Stimulated activated naive CD4-positive, alpha-beta T cell (primary cell): ENCODE measurements around the gene TMCO4.
A peak's percentile ranks its signal among the peaks of the same experiment; 100 is the strongest.
"Not testable (repeated sequence)": the region's sequence is repeated elsewhere in the genome, so short reads cannot be mapped to it uniquely, and the experiment has no call there.

Source experiments
- DNase-seq, 6 experiments: peaks; one replicate each; lab custom pipeline; 2025; lab: John Stamatoyannopoulos, UW

TMCO4 gene

DNA sequence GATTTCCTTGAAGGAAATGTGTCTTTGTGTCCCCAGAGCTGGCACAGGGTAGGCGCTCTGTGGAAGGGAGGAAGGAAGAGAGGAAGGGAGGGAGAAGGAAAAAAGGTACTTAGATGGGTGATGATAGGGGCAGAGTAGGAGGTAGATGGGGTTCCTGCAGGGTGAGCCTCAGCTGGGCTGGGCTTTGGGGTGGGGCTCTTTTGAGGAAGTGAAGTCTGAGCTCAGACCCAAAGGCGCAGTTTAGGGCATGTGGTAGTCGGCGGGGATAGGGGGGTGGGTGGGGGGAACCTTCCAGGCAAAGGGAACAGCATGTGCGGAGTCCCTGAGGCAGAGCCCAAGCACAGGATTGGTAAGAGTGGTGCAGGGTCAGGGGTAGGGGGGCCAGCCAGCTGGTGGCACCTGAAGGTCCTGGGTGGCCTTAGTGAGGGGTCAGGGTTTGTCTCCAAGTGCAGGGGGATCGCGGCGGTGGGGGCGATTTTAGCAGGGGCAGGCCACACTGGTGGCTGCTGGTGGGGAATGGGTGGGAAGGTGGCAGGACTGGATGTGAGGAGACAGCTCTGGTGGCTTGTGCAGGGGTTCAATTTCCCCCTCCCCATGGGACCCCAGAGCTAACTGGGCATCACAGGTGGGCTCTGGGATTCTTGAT lies 143.5 kb downstream of the TMCO4 start:
- DNase-seq = no peak

DNA sequence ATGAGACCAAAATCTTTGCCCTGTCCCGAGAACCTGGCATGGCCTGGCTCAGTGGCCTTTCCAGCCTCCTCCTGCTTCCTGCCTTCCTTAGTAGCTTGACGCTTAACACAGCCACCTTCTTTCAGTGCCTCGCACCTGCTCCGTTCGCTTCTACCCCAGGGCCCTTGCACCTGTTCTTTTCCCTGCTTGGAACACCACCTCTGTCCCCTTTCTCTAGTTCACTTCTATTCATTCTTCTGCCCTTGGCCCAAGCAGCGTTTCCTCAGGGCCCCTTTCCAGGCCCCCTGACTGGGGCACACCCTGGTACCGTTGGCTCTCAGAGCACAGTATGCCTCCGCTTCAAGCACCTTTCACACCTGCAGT lies 144.0 kb downstream of the TMCO4 start:
- DNase-seq = no peak

DNA sequence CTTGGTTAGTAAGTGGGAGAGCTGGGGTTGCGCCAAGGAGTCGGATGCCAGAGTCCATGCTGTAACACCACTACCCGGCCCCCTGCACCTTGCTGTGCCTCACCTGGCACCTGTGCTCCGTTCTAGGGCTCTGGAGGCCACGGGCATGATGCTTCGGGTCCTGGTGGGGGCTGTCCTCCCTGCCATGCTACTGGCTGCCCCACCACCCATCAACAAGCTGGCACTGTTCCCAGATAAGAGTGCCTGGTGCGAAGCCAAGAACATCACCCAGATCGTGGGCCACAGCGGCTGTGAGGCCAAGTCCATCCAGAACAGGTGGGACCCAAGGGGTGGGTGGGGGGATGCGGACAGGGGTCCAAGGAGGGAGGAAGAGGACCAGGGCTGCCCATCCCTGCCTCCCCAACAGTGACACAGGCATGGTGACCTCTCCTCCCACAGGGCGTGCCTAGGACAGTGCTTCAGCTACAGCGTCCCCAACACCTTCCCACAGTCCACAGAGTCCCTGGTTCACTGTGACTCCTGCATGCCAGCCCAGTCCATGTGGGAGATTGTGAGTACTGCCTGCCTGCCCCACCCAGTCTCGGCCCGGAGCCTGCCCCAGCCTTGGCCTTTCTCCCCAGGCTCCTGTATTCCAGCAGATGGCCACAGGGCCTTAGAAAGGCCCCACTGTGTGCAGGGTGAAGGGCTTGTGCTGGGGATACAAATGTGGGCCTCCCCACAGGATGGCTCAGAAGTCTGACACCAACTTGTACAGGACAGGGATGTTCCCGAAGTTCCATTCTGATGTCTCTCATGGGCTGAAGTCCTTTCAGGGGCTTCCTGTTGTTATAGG lies 144.6 kb downstream of the TMCO4 start:
- no peak for DNase-seq

DNA sequence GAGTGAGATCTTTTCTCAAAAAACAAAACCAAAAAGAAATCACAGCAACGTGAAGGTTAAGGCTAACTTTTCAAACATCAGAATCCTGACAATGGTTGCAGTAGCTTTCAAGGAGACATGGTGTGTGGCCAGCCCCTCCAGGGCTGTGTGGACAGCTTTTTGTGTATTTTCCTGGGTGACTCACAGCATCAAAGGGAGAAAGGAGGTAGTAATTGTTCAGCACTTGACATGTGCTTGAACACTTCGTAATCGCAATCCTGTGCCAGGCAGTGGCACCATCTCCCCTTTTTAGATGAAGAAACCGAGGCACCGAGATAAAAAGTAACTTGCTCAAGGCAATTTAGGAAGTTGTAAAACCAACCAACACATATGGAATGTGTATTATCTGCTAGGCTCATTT lies 145.3 kb downstream of the TMCO4 start:
- DNase-seq = no peak

DNA sequence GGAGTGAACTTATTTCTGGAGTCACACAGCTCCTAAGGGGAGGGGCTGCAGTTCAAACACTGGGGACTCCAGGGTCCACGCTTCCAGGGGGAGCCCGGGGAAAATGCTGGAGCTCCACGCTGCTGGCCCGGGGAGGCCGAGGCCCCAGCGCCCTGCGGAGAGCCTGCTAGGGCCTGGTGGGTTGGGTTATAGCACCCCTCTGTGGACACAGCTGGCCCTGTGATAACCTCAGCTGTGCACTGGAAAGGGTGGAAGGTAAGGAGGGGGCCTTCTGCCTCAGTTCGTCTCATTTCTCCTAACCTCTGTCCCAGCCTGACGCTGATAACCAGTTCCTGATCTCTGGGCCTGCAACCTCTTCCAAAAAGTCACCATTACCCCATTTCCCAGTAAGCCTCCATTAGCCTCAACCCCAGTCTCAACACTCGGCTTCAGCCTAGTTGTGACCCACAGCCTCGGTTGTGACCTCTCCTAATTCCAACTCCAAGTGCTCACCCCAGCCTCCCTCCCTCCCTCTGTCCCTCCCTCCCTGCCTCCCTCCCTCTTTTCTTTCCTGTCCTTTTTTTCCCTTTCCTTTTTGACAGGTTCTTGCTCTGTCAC lies 148.5 kb downstream of the TMCO4 start:
- DNase-seq = peak in 5 of 6 experiments; percentile 14 to 49 (median 37)

DNA sequence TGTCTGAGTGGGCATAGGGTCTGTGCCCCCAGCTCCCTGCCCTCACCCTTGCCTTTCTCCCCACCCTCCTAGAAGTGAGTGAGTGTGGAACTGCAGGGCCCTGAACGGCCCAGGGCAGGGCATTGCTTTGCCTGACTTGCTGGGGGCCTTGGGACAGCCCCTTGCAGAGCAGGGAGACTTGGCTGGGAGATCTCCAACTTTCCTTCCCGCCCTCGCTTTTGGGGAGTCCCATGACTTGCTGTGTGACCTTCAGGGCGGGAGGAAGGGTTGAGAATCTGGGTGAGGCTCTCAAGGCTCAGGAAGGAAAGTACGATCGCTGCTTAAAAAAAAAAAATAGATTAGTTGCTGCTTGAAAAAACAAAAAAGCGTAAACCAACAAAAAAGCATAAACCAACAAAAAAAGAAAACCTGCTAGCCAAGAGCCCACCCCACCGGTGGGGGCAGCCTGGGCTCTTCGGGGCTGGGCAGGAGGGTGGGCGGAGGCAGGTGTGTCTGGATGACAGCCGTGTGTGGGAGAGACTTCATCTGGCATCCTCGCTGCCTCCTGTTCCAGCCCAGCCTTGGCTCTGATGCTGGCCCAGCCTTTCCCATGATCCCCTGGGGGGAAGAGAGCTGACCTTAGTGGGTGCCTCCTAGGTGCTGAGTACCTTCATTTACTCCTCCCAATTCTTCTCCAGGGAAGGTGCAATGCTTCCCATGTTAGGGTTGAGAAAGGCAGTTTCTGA lies 149.1 kb downstream of the TMCO4 start:
- DNase-seq = no peak

DNA sequence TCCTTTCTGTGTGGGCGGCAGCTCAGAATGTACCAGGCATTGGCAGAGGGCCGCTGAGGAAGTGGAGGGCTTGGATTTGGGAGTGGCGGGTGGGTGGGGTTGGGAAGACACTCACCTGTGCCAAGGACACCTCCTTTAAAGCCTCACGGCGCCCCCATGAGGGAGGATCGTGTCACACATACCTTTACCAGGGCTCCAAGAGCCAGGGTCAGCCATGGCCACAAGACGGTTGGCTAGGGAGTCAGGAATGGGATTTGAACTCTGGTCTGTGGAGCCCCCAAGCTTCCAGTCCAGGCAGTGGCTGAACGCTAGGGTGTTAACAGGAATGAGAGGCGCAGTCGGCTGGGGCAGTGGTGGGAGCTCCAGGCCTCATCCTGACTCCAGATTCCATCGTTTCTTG lies 151.0 kb downstream of the TMCO4 start:
- no peak for DNase-seq

DNA sequence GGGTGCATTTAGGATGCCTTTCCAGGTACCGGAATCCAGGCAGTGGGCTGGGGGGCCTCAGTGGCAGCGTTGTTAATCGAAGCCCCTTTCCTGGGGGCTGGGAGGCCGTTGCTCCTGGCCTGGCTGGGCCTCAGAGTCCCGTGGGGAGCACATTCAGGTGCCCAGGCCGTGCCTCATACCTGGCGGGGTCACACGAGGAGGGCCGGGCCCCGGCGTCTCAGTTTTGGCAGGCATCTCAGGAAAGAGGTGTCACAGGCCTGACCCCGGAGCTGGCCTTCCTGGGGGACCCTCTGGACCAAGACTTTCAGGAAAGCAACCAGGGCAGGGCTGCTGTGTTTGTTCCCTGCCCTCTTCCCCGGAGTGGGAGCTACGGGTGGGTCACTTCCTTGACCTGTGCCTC lies 151.5 kb downstream of the TMCO4 start:
- DNase-seq = no peak

DNA sequence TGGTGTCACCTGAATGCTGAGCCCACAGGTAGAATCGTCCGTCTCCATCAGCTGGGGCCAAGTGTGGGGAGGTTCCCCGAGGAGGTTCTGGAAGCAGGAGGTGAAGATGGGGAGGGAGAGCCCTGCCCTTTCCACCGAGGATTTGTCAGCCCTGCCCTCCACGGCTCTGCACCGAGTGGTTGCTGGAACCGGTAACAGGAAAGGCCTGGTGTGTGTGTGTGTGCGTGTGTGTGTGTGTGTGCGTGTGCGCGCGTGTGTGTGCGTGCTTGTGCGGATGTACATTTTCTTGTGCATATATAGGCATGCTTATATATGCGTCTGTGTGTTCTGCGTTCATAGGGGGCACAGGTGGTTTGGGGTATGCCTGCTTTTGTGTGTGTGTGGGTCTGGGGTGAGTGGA lies 152.1 kb downstream of the TMCO4 start:
- DNase-seq = peak; percentile 16 to 77 (median 38)

DNA sequence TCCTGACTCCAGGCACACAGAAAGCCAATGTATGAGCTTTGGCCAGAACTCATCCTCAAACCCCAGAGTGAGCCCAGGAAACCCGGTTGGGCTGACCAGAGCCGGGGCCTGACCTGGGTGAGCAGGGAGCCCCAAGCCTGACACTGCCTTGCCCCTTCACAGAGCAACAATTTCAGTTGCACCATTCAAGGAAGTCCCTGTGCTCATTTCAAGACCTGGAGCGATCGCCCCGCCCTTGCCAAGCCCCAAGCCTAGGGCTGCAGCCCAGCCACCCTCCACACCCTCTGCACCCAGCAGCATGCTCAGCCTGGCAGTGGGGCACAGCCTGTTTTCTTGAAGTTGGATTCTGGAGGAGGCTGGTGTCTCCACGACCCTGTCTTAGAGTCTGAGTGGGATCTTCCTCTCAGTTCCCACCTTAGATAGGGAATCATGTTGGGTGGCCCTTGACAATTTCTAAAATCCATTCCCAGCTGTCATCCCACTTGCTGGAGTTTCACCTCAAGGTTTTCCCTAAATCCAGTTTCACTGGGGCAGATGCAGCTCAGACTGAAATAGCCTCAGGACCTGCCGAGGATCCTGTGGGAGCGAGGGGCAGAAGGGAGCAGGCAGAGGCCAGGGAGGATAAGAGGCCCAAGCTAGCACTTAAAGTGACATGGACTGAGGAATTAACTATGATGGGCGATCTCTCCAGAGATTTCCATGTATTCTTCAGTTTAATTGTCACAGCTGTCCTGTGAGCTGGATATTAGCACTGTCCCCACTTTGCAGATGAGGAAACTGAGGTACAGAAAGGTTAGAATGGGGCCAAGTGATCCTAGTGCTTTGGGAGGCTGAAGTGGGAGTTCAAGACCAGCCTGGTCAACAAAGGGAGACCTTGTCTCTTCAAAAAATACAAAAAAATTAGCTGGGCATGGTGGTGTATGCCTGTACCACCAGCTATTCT lies 153.1 kb downstream of the TMCO4 start:
- no peak for DNase-seq

DNA sequence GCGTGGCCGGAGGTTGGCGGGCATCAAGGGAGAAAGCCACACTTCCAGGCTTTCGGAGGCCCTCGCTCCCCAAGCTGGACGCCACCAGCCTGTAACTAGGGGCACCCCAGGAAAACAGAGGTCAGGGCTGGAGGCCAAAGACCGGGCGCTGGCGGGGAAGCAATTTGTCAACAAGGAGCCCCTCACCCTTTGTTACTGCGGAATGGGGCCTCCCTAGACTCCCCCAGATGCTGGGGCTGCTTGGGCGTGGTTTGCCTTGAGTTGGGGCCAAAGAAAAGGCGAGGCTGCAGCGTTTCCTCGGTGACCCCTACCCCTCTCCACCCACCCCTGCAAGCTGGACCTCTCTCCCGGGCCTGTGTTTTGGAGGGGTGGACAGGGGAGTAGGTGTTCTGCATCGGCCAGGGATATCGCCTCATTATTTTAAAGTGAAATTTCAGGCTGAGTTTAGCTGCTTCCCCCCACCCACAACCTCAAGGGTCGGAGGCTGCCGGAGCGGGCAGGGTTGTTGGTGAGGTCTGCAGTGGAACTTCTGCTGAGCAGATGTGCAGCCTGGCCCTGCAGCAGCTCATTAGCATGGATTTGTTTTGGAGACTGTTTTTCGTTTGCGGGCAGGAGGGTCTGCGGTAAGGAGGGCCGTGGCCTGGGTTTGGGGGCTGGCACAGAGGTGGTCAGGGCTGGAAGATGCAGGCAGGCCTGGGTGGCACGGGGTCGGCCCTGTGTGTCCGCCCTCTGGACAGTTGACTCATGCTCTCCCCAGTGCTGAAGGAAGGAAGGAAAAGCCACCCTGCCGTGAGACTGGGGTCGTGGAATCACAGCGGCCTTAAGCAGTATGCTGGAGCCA lies 154.1 kb downstream of the TMCO4 start:
- DNase-seq = peak in 1 of 6 experiments; percentile 8

DNA sequence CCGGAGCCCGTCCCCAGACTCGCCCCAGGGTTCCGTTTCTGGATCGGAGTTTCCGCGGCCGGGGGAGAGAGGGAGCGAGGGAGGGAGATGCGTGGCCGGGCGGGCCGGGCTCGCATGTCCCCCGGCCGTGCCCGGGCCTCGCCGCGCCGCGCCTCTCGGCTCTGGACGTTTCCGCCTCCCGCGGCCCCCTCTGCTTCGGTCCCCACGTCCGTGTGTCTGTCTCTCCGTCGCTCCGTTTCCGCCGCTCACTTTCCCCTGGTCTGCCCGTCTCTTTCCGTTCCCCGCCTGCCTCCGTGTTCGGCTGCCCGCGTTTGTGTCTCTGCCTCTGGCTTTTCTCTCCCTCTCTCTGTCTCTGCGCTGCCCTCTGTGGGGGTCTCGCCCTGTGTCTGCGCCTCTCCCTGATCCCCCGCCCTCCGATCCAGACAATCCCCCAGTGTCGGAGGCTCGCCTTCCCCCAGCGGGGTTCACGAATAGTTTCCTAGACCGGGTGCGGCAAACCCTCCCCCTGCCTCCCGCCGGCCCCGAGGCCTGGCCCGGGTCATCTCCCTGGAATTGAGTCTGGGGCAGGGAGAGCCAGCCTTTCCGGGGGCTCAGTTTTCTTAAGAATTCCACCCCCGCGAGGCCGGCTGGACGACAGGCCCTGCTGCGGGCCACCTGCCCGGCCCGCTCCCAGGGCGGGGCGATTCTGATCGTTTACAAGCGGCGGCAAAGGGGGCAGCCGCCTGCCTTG lies 154.9 kb downstream of the TMCO4 start:
- DNase-seq = peak in 5 of 6 experiments; percentile 16 to 52 (median 22)

DNA sequence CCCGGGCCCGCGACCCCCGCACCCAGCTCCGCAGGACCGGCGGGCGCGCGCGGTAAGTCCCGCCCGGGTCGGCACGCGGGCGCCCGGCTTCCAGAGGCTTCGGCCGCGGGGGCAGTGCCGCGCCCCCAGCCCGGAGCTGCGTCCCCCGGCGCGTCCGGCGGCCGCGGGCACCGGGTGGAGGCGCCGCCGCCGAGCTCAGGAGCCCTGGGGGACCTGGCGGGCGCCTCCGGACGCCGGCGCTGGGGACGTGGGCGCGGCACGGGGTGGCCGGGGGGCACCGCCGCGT lies 155.4 kb downstream of the TMCO4 start:
- no peak for DNase-seq

DNA sequence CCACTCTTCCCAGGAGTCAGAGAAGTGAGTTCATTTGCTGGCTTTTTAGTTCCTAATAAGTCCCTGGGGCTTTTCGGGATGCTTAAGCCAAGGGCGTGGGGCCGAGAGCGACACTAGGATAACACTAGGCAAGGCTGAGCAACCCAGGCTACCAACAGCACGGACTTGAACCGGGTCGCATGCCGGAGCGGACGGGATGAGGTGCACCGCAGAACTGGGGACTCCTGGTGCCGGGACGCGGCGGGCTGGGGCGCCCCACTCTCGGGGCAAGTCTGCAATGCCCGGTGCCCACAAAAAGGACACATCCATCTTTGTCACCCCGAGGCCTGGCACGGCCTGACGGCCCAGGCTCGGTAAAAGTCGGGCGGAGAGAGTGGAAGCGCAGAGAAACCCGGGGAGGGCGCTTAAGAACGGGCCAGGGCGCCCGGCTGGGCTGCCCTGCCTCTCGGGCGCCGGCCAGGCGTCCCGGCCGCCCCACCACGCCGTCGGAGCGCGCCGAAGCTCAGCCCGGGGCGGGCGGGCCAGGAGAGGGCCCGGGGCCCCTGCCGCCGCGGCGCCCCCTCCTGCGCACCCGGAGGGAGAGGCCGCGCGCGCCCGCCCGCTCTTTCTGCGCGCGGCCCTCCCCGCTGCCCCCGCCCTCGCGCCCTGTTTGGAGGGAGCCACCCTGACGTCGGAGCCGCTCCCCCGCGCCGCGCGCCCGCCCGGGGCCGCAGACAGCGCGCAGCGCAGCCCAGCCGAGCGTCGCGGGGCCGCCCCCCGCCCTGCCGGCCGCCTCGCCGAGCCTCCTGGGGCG lies 155.9 kb downstream of the TMCO4 start, which contains the start of gene NBL1:
Gene NBL1, plus strand, starts transcription at position 710 of the 793 bp plus-strand sequence. CDS start 10,720 bp downstream, outside the sequence.
- peak; percentile 58 to 68 (median 65) for DNase-seq

DNA sequence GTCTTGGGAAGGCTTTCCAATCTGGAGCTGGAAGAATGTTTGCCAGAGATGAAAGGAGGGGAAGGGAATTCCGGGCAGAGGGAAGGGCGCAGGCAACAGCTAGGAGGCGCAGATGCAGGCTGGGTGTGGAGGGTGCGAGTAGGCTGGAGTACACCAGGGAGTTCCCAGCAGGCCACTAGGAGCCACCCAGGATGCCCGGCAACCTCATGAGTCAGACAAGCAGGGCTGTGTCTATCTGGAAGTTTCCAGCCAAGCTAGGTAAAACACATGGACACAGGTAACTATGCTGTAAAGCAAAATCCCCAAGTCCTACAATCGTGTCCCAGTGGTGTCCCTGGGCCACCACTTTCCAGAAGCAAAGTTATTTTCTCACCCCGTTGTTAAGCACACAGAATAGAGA lies 156.6 kb downstream of the TMCO4 start:
- DNase-seq = no peak

DNA sequence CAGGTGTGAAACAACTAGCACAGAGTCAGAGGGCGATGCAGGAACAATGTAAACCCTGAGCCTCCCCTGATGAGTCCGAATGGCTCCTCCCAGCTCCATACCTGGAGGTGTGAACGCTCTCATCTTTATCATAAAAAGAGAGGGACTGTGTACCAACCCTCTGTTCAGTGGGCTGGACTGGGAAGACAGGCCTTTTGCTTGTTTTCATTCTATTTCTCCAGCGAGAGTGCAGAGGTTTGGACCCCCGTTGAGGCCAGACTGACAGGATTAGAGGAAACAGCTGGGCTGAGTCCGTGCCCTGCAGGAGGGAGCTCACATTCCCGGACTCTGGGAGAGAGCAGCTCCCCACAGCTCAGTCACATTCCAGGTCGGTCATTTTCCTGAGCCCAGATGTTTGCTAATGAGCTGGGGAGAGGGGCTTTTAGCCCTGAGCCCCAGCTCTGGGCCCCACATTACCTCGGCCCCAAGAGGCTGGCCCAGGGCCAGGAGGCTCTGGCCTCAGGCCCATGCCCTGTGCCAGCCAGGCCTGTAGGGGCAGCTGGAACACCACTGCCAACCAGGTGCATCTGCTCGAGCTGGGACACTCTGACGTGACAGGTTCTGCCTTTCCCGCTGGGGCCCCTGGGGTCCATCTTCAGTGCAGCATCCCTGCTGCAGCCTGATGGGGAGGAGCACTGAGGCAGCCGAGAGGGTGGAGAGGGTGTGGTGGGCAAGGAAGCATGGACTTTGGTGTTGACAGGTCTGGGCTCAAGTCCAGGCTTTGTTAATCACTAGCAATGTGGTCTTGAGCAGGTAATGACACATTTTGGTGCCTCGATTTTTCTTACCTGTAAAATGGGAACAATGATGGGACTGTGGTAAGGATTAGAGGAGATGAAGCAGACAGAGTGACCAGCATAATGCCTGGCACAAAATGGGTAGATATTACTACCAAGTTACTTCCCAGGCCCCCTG lies 159.1 kb downstream of the TMCO4 start:
- no peak for DNase-seq

DNA sequence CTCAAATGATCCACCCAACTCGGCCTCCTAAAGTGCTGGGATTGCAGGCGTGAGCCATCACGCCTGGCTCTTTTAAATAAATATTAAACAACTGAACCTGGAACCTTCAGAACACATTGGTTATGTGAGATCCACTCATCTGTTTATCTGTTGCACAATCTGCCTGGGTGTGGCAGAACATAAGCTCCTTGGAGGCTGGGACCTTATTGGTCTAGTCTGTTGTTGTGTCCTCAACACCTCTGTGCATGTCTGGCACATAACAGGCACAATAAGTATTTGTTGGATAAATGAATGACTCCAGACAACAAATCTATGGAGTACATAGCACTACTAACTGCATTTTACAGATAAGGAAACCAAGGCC lies 159.7 kb downstream of the TMCO4 start:
- DNase-seq = no peak

DNA sequence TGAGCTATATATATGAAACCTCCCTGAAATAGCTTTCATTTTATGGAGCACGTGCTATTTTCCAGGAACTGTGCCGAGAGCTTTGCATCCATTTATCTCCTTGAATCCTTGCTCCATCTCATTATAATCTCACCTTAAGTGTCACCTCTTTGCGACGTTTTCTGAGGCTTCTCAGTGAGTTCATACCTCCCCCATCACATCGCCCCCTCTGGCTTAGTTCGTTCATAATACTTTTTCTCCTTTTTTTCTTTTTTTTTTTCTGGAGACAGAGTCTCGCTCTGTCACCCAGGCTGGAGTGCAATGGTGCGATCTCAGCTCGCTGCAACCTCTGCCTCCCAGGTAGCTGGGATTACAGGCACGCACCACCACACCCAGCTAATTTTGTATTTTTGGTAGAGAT lies 160.5 kb downstream of the TMCO4 start:
- not testable (repeated sequence) for DNase-seq
